Lower lobe of right lung (tissue), 2 donors: ENCODE measurements around the gene CDIP1. TPM values are rescaled to one million over a fixed set of nuclear protein-coding genes. Genes with fewer than 3 reads are reported as not detected.

ENCODE experiments used
- ATAC-seq, 2 donors: fragments of 200-7000 bp; cut with Tn5 transposase; one replicate each; pipeline ENCODE4 v1.9.1; 2020 to 2022; ENCODE audit warnings: mild to moderate bottlenecking in 2 of 2, moderate library complexity in 2 of 2
- DNase-seq: peaks from one replicate; pipeline ENCODE4 v3.0.0-alpha.2; 2020
- H3K27ac ChIP-seq: fragments of 200-600 bp; one replicate; pipeline ENCODE4 v1.8.0; 2022
- H3K27me3 ChIP-seq: fragments of 200-600 bp; one replicate; pipeline ENCODE4 v1.8.0; 2022; ENCODE audit warnings: low read depth
- H3K36me3 ChIP-seq: fragments of 200-600 bp; one replicate; pipeline ENCODE4 v1.8.0; 2022; ENCODE audit warnings: mild to moderate bottlenecking
- H3K4me1 ChIP-seq: fragments of 200-600 bp; one replicate; pipeline ENCODE4 v1.8.0; 2022
- H3K4me3 ChIP-seq: fragments of 200-600 bp; one replicate; pipeline ENCODE4 v1.8.0; 2022; ENCODE audit warnings: mild to moderate bottlenecking
- H3K9me3 ChIP-seq: fragments of 200-600 bp; one replicate; pipeline ENCODE4 v1.8.0; 2022
- CTCF ChIP-seq: fragments of 200-600 bp; IDR thresholded peaks from one replicate; pipeline ENCODE4 v1.8.0; 2022; ENCODE audit warnings: antibody characterized with exemption, mild to moderate bottlenecking
- intact Hi-C: fragments of 100-400 bp; cut with DNase I; formaldehyde crosslinking; loops from one replicate; pipeline ENCODE4 v1.11.0; 2022
- total RNA-seq: library from RNA; stranded (reverse); fragmentation: NEBNext Ultra II Directional; extraction: Animal tissue kit (Norgen Biotek cat#: 25700); gene quantifications from one replicate; pipeline ENCODE4 v1.2.1, GENCODE V29; 2021
- donor health status: DM: no; HTN: yes; CAD: no; lungs with severe emphysema.

The CDIP1 gene
- total RNA-seq, 1 donor from 2014 or later, result 21.1 TPM

DNA sequence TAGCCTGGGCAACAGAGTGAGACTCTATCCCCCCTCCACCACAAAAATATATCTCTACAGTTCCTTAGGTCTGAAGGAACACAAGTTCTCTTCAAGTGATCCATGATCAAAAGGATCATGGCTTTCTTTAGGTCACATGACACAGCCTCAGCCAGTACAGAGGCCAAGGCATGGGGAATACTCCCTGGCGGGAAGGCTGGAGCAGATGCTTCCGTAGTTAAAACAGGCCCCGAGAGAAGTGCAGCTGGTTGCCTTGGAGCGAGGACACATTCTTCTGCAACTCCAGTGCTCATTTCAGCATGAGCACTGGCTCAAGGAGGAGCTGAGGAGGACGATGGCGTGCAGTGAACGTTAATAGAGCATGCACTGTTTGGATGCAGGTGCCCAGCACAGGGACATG lies 13.5 kb downstream of the CDIP1 start:
- no peaks in the 10 kb centered on the region for H3K27me3 ChIP-seq
- ATAC-seq, result no peak

GRCh38 chr16:4524571-4524970 lies 14.0 kb downstream of the CDIP1 start:
- ATAC-seq, result no peak
- DNase-seq, result no peak
- intact Hi-C loops, result no loop called here
- Histone ChIP-seq H3K4me3 (no peak overlapping the region), H3K4me1 (peaks cover 7% of the 10 kb centered on the region), H3K27ac (no peak overlapping the region), H3K9me3 (no peaks in the 10 kb centered on the region), H3K36me3 (peaks cover 6% of the 10 kb centered on the region), H3K27me3 (no peaks in the 10 kb centered on the region)
- TF ChIP-seq CTCF, result no peak

More for the DNA sequence above, 13.5 kb downstream of the CDIP1 start:
- Histone ChIP-seq H3K4me1 (peaks cover 7% of the 10 kb centered on the region), H3K36me3 (peaks cover 6% of the 10 kb centered on the region), H3K9me3 (no peaks in the 10 kb centered on the region), H3K4me3 (no peak overlapping the region), H3K27ac (no peak overlapping the region)
- intact Hi-C loops, result no loop called here
- no peak for DNase-seq
- TF ChIP-seq CTCF, result no peak

DNA sequence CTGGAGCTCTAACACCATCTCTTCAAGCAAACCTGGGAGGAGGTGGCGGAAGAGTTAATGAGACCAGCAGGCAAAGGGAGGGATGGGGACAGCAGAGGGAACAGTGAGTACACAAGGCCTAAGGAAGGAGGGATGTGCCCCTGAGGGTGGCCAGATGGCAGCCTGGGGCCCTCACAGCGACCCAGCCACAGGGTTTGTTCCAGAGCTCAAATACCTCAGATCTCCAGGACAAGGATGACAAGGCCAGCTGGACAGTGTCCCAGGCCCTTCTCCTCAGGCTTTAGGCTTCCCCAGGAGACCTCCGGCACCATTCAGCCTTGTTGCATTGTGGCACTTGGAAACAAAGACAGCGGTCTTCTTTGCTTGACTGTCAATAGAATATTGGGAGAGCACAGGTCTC lies 14.9 kb downstream of the CDIP1 start:
- H3K9me3 ChIP-seq, result no peaks in the 10 kb centered on the region
- no peak overlapping the region for H3K27ac ChIP-seq
- no peak for ATAC-seq
- TF ChIP-seq CTCF, result no peak
- DNase-seq, result no peak
- H3K4me3 ChIP-seq, result no peak overlapping the region
- intact Hi-C loops, result no loop called here
- peaks cover 7% of the 10 kb centered on the region for H3K4me1 ChIP-seq
- H3K36me3 ChIP-seq, result peaks cover 6% of the 10 kb centered on the region
- H3K27me3 ChIP-seq, result no peaks in the 10 kb centered on the region

GRCh38 chr16:4522051-4522581 lies 16.5 kb downstream of the CDIP1 start:
- no peak for TF ChIP-seq CTCF
- no peak for DNase-seq
- peaks cover 6% of the 10 kb centered on the region for H3K36me3 ChIP-seq
- no peak overlapping the region for H3K4me3 ChIP-seq
- peaks cover 7% of the 10 kb centered on the region for H3K4me1 ChIP-seq
- no peaks in the 10 kb centered on the region for H3K9me3 ChIP-seq
- H3K27ac ChIP-seq, result no peak overlapping the region
- no peak for ATAC-seq
- intact Hi-C loops, result no loop called here
- H3K27me3 ChIP-seq, result no peaks in the 10 kb centered on the region

- H3K27ac ChIP-seq, result no peak overlapping the region
- no peak for TF ChIP-seq CTCF
- DNase-seq (no peak), ATAC-seq (no peak)
- H3K4me1 ChIP-seq, result peaks cover 13% of the 10 kb centered on the region
- H3K27me3 ChIP-seq, result no peaks in the 10 kb centered on the region
- intact Hi-C loops, result no loop called here
- H3K9me3 ChIP-seq, result no peaks in the 10 kb centered on the region
- no peak overlapping the region for H3K4me3 ChIP-seq
- peaks cover 6% of the 10 kb centered on the region for H3K36me3 ChIP-seq
These were observed 17.7 kb downstream of the CDIP1 start for GRCh38 chr16:4520913-4521312.
